A549 (cell line): ENCODE measurements around the gene AFF2.

Experiments
- CHD2 ChIP-seq: fragments of 150-350 bp; IDR thresholded peaks from 2 replicates; pipeline ENCODE4 v1.6.1; 2014; ENCODE audit warnings: low read length; ENCODE audit not compliant: partially characterized antibody
- RAD21 ChIP-seq, 2 experiments: fragments of >200 bp in 1 of 2; sonication (Bioruptor Twin) in 1 of 2; formaldehyde crosslinking in 1 of 2; IDR thresholded peaks in 1 of 2; conservative IDR thresholded peaks in 1 of 2; 2 replicates in 1 of 2; 3 replicates in 1 of 2; pipeline ENCODE4 v1.6.1; 2012 to 2018; ENCODE audit warnings: inconsistent platforms in 1 of 2
- SREBF2 ChIP-seq: fragments of 450-650 bp; IDR thresholded peaks from 2 replicates; pipeline ENCODE4 v1.6.1; 2014; ENCODE audit warnings: mild to moderate bottlenecking, moderate library complexity
- TF ChIP-seq, protein P1 (sequence below): fragments of 450-650 bp; IDR thresholded peaks from 2 replicates; pipeline ENCODE4 v1.6.1; 2014; ENCODE audit warnings: antibody characterized with exemption
- TF ChIP-seq, protein P2 (sequence below): fragments of 250-450 bp; sonication (Bioruptor Pico); IDR thresholded peaks from 2 replicates; pipeline ENCODE4 v1.5.0; 2020; ENCODE audit warnings: low read depth, mild to moderate bottlenecking, moderate library complexity

GRCh38 chrX:148643460-148643859 lies 143.0 kb downstream of the AFF2 start:
- TF ChIP-seq CHD2 (no peak), RAD21 (conservative IDR thresholded peaks at IDR 0.05 in 1 of 2, IDR thresholded peaks at IDR 0.05 in 1 of 2) (no peak), SREBF2 (no peak)
- TF ChIP-seq, protein P1, sequence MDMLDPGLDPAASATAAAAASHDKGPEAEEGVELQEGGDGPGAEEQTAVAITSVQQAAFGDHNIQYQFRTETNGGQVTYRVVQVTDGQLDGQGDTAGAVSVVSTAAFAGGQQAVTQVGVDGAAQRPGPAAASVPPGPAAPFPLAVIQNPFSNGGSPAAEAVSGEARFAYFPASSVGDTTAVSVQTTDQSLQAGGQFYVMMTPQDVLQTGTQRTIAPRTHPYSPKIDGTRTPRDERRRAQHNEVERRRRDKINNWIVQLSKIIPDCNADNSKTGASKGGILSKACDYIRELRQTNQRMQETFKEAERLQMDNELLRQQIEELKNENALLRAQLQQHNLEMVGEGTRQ, result no peak
- TF ChIP-seq, protein P2, sequence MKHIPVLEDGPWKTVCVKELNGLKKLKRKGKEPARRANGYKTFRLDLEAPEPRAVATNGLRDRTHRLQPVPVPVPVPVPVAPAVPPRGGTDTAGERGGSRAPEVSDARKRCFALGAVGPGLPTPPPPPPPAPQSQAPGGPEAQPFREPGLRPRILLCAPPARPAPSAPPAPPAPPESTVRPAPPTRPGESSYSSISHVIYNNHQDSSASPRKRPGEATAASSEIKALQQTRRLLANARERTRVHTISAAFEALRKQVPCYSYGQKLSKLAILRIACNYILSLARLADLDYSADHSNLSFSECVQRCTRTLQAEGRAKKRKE (CRISPR knock-in tag), result no peak
